Stimulated activated CD8-positive, alpha-beta memory T cell treated with anti-CD3 and anti-CD28 coated beads, Interleukin-2, amount 100 ng/mL, for 48 hours (primary cell): ENCODE data around the gene ANKRD13B.

Source experiments
- DNase-seq, 2 donors: peaks; one replicate each; pipeline ENCODE4 v3.0.0-alpha.2; 2020; ENCODE audit warnings: low read depth in 2 of 2

ANKRD13B gene

DNA sequence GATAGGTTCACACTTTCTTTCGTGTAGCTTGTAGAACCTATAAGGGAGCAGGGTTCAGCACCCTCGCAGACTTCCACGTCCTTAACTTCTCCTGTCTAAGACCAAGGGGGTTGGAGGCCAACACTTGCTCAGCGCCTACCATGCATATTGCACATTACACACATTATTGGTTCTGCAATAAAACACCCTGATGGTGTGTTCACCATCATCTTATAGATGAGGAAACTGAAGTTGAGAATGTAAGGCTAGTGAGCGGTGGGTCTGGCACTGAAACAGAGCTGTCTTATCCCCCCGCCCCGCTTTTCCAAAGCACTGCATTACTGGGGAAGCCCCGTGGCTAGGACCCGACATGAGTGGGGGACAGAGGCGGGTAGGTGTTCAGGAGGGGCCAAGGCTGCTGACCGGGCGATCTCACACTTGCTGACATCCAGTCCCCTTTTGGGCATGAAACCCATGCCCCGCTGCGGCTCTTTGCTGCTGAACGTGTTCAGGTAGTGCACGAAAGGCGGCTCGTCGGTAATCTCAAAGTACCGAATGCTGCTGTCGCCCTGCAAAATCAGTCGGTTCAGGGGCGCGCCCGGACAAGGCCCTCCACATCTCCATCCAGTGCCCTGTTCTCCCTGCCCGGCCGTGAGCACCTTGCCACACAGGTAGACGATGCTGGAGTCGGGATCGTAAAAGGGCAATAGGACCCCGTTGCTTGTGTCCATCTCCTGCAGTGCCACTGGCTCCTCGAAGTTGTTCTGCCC, 23.5 kb downstream of the ANKRD13B start:
- DNase-seq = no peak

DNA sequence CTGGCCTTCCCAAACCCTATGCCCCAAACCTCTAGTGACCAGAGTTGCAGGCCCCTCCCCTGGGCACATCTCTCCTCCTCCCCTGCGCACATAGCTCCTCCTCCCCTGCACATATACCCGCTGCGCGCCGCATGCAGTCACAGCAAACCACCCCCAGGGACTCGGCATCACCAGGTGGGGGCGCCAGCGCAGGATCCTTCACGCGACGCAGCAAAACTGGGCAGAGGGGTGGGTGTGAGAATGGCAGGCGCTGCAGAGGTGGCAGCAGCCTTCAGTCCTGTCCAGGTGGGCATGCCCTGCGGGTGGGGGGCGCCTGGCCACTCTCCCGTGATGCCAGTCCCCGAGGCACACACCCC, 24.2 kb downstream of the ANKRD13B start:
- DNase-seq = peak; percentile 84 to 91

DNA sequence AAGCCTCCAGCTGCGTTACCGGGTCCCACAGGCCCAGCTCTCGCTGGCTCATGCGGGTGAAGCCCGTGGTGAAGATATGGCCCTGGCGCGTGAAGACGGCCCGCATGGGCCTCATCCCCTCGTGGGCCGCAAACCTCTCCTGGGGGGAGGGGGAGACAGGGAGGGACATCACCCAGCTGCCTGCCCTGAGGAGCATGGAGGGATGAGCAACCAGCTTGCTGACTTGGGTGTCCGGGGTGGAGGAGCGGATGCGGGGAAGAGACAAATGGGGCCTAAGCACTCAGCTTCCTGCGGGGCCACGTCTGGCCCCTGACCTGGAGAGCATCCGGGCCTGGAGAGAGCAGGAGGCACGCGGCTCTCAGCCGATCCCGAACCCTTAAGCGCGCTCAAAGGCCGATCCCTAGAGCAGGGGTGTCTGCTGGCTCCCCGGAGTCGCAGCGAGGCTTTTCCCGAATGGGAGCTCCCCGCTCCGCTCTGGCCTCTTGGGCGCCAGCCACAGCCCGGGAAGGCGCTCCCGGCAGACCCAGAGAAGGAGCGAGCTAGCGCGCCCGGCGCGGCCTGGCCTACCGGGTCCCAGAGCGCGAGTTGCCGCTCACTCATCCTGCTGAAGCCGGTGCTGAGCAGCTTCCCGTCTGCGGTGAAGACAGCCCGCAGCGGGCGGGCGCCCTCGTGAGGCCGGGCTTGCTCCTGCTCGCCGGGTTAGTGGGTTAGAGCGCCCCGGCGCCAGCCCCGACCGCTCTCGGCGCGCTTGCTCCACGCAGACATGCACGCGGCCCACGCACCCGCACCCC, 24.7 kb downstream of the ANKRD13B start:
- DNase-seq = peak; percentile 81 to 84

DNA sequence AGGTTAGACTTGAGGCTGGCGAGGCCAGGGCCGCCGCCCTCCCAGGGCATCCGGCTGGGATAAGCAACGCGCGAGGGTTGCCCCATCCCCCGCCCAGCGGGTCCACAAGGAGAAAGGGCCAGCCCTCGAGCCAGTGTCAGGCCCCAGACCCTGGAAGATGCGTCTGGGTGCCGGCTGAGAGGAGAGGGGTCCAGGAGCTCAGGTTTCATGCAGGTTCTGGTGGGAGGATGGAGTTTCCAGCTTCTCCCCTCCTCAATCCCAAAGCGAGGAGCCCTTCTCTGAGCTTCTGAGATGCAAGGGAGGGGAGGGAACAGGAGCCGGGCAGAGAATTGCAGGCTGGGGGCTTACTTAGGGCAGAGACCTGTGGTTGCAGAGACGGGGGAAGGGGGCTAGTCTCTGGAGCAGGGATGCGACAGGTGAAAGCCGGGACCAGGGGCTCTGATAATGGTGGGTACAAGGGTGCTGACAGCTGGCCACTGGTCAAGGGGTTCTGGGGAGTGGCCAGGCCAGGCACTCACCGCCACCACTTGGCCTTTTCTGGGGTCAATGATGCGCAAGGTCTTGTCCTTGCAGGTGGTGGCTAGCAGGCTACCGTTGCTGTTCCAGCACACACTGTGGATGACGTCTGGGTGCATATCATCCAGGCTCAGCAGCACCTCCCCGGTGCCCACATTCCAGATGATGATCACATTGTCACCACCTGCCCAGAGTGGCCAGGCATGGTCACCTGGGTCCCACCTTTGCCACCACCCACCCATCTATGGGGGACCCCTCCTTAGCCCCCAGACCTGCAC, 25.5 kb downstream of the ANKRD13B start:
- DNase-seq = no peak

GRCh38 chr17:29619251-29619650, 26.3 kb downstream of the ANKRD13B start:
- DNase-seq = no peak

DNA sequence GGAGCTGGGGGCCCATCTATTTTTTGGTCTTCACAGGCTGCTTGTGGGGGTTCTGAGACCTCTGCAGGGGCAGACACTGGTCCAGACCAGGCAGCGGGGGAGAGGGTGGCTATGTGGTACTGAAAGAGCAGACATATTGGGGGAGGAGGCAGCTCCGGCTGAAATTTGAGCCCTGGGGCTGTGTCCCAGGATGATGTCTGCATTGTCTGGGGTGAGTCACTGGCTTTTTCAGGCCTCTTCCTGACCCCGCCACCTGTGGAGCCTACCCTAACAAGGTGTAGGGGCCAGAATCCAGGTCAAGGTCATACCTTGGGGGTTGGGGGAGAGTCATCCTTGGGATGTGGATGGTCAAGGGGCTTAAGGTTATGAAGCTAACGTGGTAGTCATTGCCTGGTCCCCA, 27.3 kb downstream of the ANKRD13B start:
- DNase-seq = no peak

DNA sequence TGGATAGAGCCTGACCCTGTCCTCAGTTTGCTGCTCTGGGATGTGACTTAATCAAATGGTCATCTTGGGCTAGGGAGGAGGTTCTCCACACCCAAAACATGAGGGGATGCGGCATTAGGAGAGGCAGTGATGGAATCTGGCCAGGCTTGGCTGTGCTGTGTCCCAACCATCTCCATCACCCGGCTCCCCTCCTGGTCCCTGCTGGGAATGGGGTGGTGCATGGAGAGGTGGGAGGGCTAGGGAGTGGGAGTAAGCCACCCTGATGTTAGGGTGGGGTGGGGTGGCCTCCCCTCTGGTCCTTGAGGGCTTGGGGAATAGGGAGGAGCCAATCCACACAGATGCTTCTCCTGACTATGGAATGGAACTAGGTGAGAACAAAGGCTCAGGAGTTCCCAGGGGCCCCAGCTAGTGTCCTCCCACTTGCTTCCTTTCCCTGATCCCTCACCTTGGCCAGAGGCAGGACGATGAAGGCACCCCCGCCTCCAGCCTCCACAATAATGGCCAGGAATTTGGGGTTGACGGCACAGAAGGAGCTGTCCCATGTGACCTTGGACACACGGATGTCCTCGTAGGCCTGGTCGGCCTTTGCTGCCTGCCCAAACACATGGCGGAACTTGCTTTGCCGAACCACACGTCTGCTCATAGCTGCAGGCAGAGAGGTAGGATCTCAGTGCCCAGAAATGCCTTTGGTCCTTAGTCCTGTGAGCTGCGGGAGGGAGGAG, 28.0 kb downstream of the ANKRD13B start:
- no peak for DNase-seq

DNA sequence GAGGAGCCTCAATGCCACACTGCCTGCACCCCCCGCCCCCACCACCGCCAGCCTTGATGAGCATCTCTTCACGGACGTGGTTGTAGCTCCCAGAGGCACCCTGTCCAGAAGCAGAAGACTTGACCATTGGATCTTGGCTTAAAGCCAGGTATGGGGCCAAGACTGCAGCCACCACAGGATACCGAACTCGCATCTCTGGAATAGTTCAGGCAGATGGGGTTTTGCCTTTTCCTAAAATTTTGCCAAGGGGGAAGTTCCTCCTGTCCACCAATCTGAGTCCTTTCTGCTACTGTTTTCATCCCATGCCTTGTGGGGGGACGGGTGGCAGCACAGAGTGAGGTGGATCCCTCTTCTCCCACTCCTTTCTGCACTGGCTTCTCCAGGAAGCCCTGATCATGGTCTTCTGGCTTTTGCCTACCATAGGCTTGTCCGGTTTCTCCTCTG, 28.8 kb downstream of the ANKRD13B start:
- DNase-seq = no peak

DNA sequence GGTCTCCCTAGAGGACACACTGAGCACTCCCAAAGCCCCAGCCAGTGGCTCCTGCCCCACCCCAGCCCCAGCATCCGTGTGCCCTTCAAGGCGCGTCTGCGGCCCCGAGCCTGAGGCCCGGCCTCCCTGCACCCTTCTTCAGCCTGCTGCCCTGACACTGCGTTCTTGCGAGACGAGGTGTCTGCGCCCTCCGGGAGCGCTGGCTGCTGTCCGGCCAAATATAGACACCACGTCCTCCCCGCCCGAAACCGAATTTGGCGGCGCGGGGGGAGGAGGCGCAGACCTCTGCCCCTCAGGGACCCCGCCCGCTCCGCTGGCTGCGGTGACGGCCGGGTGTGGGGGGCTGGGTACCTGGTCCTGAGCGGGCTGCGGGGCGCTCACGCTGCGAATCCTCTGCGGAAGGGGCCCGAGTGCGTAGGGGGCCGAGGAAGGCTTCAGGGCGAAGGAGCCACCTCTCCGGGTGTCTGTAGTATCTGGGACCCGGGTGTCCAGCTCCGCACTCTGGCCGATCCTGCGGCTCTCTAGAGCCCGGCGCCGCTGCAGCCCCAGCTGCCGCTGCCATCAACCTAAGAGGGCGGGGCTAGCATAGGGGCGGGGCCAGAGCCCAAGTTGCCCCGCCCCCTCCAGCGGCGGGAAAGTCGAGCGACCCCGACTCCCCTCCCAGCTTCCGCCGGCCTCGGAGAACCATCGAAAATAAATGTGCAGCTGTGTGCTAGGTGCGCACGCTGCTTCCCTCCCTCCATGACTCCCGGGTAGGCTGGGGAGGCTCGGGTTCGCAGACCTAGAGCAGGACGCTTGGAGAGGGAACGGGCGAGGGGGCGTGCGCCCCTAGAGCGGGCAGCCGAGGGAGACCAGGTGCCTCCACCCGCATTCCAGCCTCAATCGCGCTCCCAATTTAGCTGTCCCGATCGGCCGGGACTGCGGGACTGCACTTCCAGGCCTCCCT, 29.7 kb downstream of the ANKRD13B start, which contains the start of gene CORO6:
TSS of gene CORO6 (minus strand) at position 576 of the 946 bp plus-strand sequence. CDS start 1,491 bp downstream, outside the sequence.
- DNase-seq = peak in 1 of 2 donors; percentile 64

DNA sequence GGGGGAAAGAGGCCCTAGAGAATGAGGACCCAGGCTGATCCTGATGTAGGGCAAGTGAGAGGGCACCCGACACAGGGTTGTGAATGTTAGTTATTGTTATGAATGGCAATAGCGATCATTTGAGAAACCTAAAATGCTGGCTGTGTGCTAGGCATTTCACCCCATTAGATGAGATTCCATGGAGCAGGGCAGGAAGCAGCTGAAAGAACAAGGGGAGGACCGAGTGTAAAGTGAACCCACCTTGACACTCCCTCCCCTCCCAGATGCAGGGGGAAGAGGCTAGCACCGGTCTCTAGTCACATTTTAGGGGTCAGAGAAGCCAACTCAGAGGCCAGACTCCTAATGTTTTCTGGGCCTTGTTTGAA, 30.3 kb downstream of the ANKRD13B start:
- DNase-seq = no peak

GRCh38 chr17:29624586-29624985, 31.7 kb downstream of the ANKRD13B start:
- DNase-seq = no peak

- DNase-seq = no peak
These were observed 32.3 kb downstream of the ANKRD13B start for GRCh38 chr17:29625037-29625750.

DNA sequence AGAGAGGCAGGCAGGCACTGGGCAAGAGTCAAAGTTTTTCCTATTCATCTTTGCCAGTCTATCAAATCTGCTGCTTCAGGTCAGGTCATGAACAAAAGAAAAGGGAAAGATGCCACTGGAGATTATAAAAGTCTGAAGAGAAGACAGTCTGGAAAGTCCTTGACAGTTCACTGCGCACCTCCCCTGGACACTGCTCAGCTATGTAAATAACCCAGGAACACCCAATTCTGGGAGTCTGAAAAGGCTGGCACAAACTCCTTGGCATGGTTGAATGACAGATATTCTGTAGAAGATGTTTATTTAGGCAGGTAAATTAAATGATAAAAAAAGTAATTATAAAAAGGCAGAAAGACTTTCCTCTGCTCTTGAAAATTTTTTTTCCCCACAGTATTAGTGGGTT, 35.0 kb downstream of the ANKRD13B start:
- DNase-seq = no peak

- no peak for DNase-seq
These were observed 35.7 kb downstream of the ANKRD13B start for GRCh38 chr17:29628644-29629043.

DNA sequence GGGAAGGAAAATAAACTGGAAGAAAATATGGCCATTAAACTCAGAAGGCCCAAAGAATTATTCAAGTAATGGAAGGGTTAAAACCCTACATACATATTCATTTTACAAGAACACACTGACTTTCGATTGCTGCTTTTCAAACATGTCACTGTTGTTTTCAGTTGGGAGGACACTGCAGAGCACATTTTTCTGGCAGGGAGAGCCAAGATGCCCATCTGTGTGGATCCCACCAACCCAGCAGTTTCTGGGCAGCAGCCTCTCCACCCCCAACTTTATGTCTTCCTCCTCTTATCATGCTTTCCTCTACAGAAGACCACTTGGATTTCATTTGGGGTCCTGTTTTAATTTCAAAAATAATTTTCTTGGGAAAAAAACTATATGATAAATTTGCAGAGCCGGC, 36.9 kb downstream of the ANKRD13B start:
- DNase-seq = no peak

GRCh38 chr17:29630630-29631193, 37.8 kb downstream of the ANKRD13B start:
- DNase-seq = no peak

DNA sequence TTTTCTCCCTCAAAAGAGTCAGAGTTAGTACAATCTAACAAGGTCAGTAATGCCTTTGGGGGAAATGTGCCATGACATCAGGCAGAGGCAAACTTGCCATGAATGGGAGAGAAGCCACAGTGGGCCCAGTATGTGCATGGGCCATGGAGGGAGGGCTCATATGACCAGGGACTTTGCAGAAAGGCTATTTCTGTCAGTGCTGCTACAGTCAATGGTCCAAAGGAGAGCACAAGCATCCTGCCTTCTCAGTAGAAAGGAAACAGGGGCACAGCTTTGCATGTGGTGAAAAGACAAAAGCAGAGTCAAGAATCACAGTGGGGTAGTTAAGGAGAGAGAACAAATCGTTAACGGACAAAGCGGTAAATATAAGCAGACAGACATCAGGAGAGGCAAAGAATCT, 41.0 kb downstream of the ANKRD13B start:
- DNase-seq = no peak

GRCh38 chr17:29640413-29640812, 47.5 kb downstream of the ANKRD13B start:
- DNase-seq = no peak

- no peak for DNase-seq
These were observed 48.2 kb downstream of the ANKRD13B start for GRCh38 chr17:29640981-29641642.
